A172 (cell line): ENCODE data around the gene CCDC154. TPM values are rescaled to one million over a fixed set of nuclear protein-coding genes. Genes with fewer than 3 reads are reported as not detected.

Experiments used
- DNase-seq: peaks from one replicate; pipeline ENCODE4 v3.0.0-alpha.2; 2015; ENCODE audit warnings: low spot score
- total RNA-seq: library from RNA; depleted of rRNA; stranded (reverse); fragments of >200 nt; shearing (Covaris generic); gene quantifications from 2 replicates; pipeline ENCODE4 v1.2.3, GENCODE V29; 2014

CCDC154 gene
- total RNA-seq, 1 experiment from 2014 or later, result 0.03 TPM

GRCh38 chr16:1425616-1426370 is 18.6 kb downstream of the CCDC154 start:
- no peak for DNase-seq

DNA sequence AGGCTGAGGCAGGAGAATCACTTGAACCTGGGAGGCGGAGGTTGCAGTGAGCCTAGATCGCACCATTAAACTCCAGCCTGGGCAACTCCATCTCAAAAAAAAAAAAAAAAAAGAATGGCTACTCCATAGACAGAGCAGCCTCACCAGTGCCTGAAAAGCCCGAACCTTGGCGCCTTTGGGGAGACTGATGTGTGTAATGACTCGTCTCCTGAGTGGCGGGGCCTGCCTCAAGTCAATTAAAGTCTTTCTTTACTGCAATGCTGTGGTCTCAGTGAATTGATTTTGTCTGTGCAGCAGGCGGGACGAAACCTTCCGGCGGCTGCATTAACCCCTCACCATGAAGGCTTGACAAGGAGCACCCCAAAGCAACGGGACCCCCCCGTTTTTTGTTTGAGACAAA is 20.3 kb downstream of the CCDC154 start:
- no peak for DNase-seq

GRCh38 chr16:1422076-1422475 is 22.3 kb downstream of the CCDC154 start:
- DNase-seq, result no peak

DNA sequence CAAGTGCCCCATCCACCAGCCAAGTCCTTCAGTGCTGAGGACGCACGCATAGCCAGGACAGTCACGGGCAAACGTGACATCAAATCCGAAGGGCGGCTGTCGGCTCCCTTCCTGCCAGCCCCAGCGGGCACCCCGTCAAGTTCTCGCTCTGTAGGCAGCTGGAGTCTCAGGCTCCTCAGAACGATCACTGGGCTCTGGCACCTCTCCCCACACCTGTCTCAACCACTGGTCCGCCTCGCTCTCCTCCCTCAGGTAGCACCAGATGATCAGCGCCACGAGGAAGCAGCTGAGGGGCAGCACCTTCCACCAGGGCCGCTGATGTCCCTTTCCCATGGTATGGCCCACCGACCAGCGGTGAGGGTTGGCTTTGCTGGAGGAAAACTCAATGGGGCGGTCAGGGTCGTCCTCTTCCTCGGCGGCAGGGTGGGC is 24.2 kb downstream of the CCDC154 start:
- no peak for DNase-seq

DNA sequence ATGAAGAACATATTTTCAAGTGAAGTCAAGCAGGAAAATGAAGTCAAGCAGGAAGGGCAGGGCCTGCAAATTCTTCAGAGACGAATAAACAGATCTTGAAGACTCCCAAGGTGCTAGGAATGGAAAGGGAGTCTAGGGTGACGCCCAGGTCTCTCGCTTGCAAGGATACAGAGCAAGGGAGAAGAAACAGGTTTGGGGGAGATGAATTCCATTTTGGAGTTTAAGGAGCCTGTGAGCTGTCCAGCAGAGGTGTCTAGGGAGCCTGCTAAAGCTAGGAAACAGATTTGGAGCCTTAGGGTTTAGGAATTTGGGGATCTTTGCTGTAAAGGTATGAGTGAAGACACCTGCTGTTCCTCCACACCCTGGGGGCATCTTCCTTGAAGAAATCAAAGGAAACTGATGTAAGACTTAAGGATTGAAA is 27.8 kb downstream of the CCDC154 start:
- no peak for DNase-seq

GRCh38 chr16:1414532-1415260 is 29.7 kb downstream of the CCDC154 start, which contains the start of gene UNKL:
Gene UNKL, minus strand, starts transcription at chr16:1414704. Its CDS starts 13 bp downstream, at chr16:1414691.
- no peak for DNase-seq

DNA sequence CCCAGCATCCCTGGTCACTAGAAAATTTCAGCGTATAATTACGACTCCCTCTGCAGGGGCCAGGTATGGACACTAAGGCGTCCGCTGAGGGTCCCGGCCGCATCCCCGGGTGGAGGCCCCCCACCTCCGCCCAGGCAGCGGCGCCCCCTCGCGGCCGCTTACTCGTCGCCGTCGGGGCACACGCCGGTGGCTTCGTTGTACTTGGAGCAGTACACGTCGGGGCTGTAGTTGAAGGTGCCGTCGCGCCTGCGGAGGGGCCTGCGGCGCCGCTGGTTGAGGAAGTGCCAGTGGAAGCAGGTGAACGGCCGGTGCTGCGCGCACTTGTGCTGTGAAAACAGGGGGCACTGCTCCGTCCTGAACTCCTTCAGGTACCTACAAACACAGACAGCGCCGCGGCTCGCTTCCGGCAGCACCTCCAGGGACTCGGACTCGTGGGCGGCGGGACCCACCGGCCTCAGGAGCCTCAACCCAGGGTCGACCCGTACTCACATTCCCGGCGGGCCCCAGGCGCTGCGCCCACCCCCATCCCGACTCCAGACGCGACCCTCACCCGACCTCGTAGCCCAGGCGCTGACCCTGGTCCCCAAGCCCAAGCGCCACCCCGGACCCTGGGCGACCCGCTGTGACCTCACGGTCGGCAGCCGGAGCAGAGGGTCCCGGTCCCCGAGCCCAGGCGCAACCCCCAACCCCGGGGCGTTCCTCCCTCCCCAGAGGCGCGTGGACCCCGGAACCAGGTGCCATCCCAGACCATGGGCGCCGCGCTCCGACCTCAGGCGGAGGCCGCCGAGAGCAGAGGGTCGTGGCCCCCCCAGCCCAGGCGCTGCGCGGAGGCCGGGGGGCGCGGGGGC is 30.4 kb downstream of the CCDC154 start:
- DNase-seq, result no peak

DNA sequence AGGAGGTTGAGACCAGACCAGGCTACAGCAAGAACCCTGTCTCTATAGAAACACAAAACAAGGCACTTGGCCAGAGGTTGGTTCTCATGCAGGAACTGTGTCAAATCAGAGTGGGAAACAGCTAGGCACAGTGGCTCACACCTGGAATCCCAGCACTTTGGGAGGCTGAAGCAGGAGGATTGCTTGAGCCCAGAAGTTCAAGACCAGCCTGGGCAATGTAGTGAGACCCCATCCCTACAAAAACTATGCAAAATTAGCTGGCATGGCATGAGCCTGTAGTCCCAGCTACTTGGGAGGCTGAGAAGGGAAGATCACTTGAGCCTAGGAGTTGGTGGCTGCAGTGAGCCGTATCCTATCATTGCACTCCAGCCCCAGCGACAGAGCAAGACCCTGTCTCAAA is 31.5 kb downstream of the CCDC154 start:
- DNase-seq, result no peak

DNA sequence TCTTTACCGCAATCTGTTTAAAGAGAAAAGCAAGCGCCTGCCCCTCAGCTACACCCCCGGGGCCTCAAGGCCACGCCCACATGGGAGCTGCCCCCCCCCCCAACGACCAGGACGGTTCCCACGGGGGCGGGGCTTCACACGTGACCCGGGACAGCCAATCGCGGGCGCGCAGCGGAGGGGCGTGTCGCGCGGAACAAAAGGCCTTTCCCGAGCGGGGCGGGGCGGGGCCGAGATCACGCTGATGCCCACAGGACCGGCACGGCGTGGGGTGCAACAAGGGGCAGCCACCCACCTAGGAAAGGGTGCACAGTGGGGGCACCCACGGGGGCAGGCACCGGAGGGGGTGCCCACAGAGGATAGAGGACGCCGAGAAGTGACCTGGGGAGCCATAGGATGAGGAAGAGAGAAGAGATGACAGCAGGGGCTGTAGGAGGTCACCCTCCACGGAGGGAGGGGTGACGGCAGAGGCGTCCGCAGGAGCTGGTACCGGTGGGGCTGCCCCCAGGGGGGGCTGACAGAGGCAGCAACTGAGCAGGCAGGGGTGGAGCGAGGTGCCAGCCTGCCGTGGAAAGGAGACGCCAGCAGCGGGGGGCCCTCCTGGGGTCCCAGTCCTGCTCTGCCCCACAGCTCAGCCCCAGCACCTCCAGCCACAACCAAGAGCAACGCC is 36.1 kb downstream of the CCDC154 start:
- peak; percentile 75 for DNase-seq

DNA sequence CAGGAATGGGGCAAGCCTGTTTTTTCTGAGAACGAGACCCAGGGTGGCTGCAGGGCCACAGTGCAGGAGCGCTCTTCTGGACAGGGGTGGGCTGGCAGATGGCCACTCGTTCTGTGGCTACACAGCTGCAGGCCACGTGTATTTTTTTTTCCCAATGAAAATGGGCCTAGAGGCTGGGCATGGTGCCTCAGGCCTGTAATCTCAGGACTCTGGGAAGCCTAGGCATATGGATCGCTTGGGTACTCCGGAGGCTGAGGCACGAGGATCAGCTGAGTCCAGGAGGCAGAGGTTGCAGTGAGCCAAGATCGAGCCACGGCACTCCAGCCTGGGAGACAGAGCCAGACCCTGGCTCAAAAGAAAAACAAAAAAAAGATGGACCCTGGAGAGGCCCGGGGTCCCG is 36.6 kb downstream of the CCDC154 start:
- DNase-seq, result no peak

GRCh38 chr16:1403733-1404132 is 40.6 kb downstream of the CCDC154 start:
- DNase-seq, result no peak

DNA sequence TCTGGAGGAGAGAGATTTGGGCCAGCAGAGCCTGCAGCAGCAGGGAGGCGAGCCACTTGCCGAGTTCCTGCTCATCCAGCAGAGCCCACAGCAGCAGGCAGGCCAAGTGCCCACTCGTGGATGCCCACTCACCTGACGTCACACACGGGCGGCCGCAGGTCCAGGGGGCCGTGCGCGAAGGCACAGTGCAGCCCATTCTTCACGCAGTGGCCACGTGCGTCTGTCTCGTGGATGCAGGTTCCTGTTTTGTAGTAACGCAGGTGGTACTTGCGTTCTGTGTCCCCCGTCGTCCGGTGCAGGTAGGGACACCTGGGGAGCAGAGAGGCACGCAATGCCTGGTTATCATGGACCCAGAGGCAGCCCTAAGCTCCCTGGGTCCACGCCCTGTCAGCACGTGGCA is 41.3 kb downstream of the CCDC154 start:
- DNase-seq, result no peak

- DNase-seq, result no peak
Observed at GRCh38 chr16:1401758-1402154, 42.6 kb downstream of the CCDC154 start.

DNA sequence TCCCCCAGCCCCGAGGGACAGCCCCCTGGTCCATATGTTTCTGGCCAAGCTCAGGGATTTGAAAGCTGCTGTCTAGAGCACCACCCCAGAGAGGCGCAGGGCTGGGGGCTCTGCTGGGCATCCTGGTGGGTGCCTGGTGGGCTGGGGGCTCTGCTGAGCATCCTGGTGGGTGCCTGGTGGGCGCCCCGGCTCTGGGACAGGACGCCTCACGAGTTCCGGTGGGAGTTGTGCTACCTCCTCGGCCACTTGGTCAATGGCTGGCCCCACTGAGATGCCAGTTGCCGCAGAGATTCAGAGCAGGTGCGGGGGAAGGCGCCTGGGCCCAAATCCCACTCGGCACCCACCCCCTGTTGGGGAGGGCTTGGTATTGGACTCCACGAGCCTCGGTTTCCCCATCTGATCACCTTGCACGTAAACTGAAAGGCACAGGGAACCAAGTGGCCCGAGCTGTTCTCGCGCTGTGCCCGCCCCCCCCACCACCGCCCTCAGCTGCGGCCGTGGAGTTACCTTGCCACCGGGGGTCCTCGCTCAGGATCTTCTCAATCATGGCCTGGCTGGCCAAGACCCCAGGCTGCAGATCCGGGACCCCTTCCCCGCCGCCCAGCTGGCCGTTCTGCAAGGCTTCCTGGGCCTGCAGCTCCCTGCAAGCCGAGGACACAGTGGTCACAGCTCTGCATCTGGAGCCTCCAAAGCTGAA is 43.1 kb downstream of the CCDC154 start:
- no peak for DNase-seq

GRCh38 chr16:1398826-1399581 is 45.4 kb downstream of the CCDC154 start:
- DNase-seq, result no peak

DNA sequence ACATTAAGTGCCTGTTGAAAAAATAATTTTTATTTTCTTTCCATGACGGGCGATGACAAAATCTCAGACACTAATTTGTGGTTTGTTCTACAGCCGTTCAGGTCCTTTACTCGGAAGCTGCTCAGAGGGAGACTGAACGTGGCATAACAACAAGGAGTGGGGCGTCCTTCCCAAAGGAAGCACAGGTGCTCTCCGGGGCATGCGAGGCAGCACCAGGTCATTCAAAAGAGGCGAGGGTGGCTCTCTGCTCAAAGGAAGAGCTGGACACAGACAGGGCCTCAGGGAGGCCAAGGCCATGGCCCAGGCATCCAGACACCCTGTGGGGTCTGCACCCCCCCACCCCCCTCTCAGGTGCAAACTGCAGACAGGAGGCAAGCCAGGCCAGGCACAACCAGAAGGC is 46.0 kb downstream of the CCDC154 start:
- DNase-seq, result no peak

GRCh38 chr16:1397779-1398178 is 46.6 kb downstream of the CCDC154 start:
- no peak for DNase-seq

DNA sequence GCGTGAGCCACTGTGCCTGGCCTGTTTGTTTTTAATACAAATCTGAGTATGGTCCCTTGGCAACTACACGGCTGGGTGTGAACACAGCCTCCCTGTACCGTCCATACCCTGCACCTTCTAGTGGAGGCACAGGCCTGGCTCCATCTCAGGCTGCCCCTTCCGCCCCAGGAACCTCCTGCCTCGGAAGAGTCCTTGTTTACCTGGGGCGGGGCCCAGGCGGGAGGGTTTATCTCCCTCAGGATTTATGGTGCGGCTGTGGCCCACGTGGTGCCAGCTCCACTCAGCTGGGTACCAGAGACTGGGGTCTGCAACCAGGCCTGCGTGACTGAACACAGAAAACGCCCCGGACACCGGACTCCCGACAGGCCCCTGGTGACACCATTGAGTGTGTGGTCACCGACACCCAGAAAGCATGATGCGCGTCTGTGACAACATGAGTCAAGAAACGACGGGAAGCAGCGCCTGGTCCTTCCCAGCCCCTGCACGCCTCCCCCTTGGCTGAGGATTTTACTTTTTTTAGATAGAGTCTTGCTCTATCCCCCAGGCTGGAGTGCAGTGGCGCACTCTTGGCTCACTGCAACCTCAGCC is 48.8 kb downstream of the CCDC154 start:
- no peak for DNase-seq

- no peak for DNase-seq
Observed at GRCh38 chr16:1394367-1394951, 49.9 kb downstream of the CCDC154 start.
